ENCODE measurements around the gene SPINK7.

Gene SPINK7

GRCh38 chr5:148347706-148348105 is 35.5 kb downstream of the SPINK7 start:
- DNase-seq, result no peak

GRCh38 chr5:148352696-148353095 is 40.5 kb downstream of the SPINK7 start:
- DNase-seq, result no peak

- DNase-seq, result no peak
Observed at GRCh38 chr5:148353634-148354033, 41.4 kb downstream of the SPINK7 start.

- DNase-seq, result no peak
Observed at GRCh38 chr5:148364343-148364742, 52.1 kb downstream of the SPINK7 start.

Measured in NCI-H2171 treated with DMSO at 0.1 percent for 48 hours (cell line).